Right lobe of liver (tissue), 6 donors: ENCODE data around the gene TBKBP1. TPM values are rescaled to one million over a fixed set of nuclear protein-coding genes. Genes with fewer than 3 reads are reported as not detected.

Experiments used
- ATAC-seq, 4 donors: fragments of 200-7000 bp; cut with Tn5 transposase; one replicate each; pipeline ENCODE4 v1.9.1; 2020; ENCODE audit warnings: mild to moderate bottlenecking in 4 of 4, moderate library complexity in 4 of 4
- DNase-seq, 3 donors: peaks; one replicate each; pipeline ENCODE4 v3.0.0-alpha.2; 2020
- H3K27ac ChIP-seq, 3 donors: fragments of 200-600 bp; one replicate each; pipeline ENCODE4 v1.8.0; 2022
- H3K27me3 ChIP-seq, 2 donors: fragments of 200-600 bp; one replicate each; pipeline ENCODE4 v1.8.0; 2022
- H3K36me3 ChIP-seq, 4 donors: fragments of 200-600 bp; sonication (generic) in 1 of 4; one replicate each; pipeline versions ENCODE4 v1.5.1 to v1.8.0; 2017 to 2022; ENCODE audit warnings: control low read depth in 1 of 4
- H3K4me1 ChIP-seq, 4 donors: fragments of 200-600 bp; sonication (generic) in 1 of 4; one replicate each; pipeline versions ENCODE4 v1.5.1 to v1.8.0; 2017 to 2022; ENCODE audit warnings: control low read depth in 1 of 4
- H3K4me3 ChIP-seq, 3 donors: fragments of 200-600 bp; one replicate each; pipeline ENCODE4 v1.8.0; 2022
- H3K9me3 ChIP-seq, 4 donors: fragments of 200-600 bp; sonication (generic) in 1 of 4; one replicate each; pipeline versions ENCODE4 v1.5.1 to v1.8.0; 2017 to 2022; ENCODE audit warnings: control low read depth in 1 of 4
- POLR2A ChIP-seq: fragments of 450-650 bp; IDR thresholded peaks from one replicate; pipeline ENCODE4 v1.6.1; 2017; ENCODE audit warnings: antibody characterized with exemption, mild to moderate bottlenecking
- WGBS: methylation state at CpG from one replicate; pipeline ENCODE4 v1.1.6; 2018; ENCODE audit warnings: low coverage, low lambda C conversion rate; ENCODE audit not compliant: insufficient coverage; ENCODE audit errors: missing lambda C conversion rate; 5-methylcytosine and 5-hydroxymethylcytosine counted together
- intact Hi-C, 2 donors: fragments of 100-400 bp; cut with DNase I; formaldehyde crosslinking; loops; one replicate each; pipeline versions ENCODE4 v1.11.2 to v1.14.1; 2022
- long read RNA-seq: library from polyadenylated mRNA; unstranded; transcript quantifications from one replicate; pipeline ENCODE4 v2.0.0, GENCODE V29; 2019
- total RNA-seq, 6 experiments: library from RNA; depleted of rRNA in 2 of 6; stranded (reverse); fragments of >200 nt in 2 of 6; fragmentation: NEBNext Ultra II Directional in 3 of 6; extraction: Animal tissue kit (Norgen Biotek cat#: 25700) in 3 of 6; gene quantifications; one replicate each; pipeline versions ENCODE4 v1.1.0 to v1.2.4, GENCODE V29; 2016 to 2023
- TF ChIP-seq, protein P1 (sequence below), 4 donors: fragments of 200-600 bp in 3 of 4; fragments of 450-650 bp in 1 of 4; IDR thresholded peaks; one replicate each; pipeline versions ENCODE4 v1.5.1 to v1.8.0; 2016 to 2022; ENCODE audit warnings: antibody characterized with exemption in 4 of 4, mild to moderate bottlenecking in 2 of 4
- donor health status: DM: no; HTN: yes; CAD: no.
- donor health status: DM: no; HTN: no; CAD: no.
- donor health status: DM: no; HTN: no; CAD: no.
- donor health status: DM: no; HTN: yes; CAD: no.
- donor health status: DM: no; HTN: yes; CAD: no.

The TBKBP1 gene, protein sequence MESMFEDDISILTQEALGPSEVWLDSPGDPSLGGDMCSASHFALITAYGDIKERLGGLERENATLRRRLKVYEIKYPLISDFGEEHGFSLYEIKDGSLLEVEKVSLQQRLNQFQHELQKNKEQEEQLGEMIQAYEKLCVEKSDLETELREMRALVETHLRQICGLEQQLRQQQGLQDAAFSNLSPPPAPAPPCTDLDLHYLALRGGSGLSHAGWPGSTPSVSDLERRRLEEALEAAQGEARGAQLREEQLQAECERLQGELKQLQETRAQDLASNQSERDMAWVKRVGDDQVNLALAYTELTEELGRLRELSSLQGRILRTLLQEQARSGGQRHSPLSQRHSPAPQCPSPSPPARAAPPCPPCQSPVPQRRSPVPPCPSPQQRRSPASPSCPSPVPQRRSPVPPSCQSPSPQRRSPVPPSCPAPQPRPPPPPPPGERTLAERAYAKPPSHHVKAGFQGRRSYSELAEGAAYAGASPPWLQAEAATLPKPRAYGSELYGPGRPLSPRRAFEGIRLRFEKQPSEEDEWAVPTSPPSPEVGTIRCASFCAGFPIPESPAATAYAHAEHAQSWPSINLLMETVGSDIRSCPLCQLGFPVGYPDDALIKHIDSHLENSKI
- total RNA-seq: 1 to 10 TPM; 1.2 to 3.2 (median 2.2) TPM
- long read RNA-seq: 0 reads

DNA sequence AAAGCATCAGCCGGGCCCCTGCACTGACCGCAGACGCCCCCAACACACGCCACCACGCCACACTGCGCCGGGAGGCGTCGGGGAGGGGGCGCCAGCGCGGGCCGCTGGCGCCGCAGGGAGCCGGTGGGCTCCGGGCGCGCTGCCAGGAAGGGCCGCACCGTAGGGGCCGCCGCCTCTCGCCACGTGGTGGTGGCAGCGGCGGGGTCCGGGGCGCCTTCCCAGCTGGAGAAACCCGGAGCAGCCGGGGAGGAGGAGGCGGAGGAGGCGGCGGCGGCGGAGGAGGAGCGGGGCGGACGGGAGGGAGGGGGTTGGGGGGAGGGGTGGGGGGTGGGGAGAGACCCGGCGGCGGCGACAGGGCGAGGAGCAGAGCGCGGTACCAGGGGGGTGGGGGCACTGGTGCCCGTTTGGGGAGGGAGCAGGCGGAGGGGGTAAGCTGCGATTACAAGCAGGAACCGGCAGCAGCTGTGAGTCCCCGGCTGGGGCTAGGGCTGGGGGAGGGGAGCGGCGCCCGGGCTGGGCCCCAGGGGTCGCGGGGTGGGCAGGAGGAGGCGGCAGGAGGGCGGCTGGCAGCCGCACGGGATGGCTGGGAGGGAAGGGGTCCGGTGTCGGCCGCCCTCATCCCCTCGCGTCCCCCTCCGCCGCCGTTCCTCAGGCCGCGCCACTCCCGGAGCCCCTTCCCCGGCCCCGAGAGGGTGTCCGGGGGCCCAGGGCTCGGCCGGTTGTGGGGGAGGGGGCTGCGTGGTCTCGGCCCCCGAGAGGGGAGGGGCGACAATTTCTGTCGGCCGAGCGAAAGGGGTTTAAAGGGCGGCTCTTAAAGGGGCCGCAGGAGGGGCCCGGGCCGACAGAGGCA, at the start of gene TBKBP1:
Gene TBKBP1, plus strand, starts transcription at position 431 of the 850 bp plus-strand sequence. CDS start 1,952 bp downstream, outside the sequence.
- ATAC-seq (peak; percentile 22 to 34 (median 30)), DNase-seq (peak in 2 of 3 donors; percentile 61 to 68)
- under 1% methylated on average over 44 of the region's 87 CpGs for WGBS
- peak within 1 kb of the TSS; percentile 68 to 87 (median 75) for H3K4me3 ChIP-seq
- no peaks in the 10 kb centered on the region for H3K36me3 ChIP-seq
- H3K27me3 ChIP-seq: no peaks in the 10 kb centered on the region
- H3K4me1 ChIP-seq: peaks cover 0 to 11% (median 0%) of the 10 kb centered on the region in 4 donors
- intact Hi-C loops: no loop called here
- H3K27ac ChIP-seq: peak within 1 kb of the TSS; percentile 66 to 69 (median 68)
- no peaks in the 10 kb centered on the region for H3K9me3 ChIP-seq
- TF ChIP-seq, protein P1, sequence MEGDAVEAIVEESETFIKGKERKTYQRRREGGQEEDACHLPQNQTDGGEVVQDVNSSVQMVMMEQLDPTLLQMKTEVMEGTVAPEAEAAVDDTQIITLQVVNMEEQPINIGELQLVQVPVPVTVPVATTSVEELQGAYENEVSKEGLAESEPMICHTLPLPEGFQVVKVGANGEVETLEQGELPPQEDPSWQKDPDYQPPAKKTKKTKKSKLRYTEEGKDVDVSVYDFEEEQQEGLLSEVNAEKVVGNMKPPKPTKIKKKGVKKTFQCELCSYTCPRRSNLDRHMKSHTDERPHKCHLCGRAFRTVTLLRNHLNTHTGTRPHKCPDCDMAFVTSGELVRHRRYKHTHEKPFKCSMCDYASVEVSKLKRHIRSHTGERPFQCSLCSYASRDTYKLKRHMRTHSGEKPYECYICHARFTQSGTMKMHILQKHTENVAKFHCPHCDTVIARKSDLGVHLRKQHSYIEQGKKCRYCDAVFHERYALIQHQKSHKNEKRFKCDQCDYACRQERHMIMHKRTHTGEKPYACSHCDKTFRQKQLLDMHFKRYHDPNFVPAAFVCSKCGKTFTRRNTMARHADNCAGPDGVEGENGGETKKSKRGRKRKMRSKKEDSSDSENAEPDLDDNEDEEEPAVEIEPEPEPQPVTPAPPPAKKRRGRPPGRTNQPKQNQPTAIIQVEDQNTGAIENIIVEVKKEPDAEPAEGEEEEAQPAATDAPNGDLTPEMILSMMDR (IDR thresholded peaks at IDR 0.05): no peak
- TF ChIP-seq POLR2A: no peak

DNA sequence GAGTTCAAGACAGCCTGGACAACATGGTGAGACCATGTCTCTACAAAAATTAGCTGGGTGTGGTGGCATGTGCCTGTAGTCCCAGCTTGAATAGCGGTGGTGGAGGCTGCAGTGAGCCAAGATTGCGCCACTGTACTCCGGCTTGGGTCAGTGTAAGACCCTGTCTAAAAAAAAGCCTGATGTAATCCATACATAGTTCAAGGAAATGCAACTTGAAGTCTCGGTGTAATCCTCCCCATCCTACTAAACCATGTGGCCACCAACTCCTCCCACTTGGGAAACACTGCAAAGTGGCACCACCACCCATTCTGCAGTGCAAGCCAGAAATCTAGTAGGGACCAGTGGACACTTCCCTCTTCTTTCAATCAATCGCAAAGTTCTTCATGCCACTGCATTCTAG, 49.6 kb upstream of the TBKBP1 start:
- no peaks in the 10 kb centered on the region for H3K36me3 ChIP-seq
- TF ChIP-seq, protein P1 (IDR thresholded peaks at IDR 0.05): no peak
- TF ChIP-seq POLR2A: no peak
- ATAC-seq (no peak), DNase-seq (no peak)
- no peaks in the 10 kb centered on the region for H3K27me3 ChIP-seq
- WGBS: 78% methylated on average over 4 of the region's 5 CpGs
- no peak overlapping the region for H3K27ac ChIP-seq
- intact Hi-C loops: no loop called here
- no peaks in the 10 kb centered on the region for H3K9me3 ChIP-seq
- no peak overlapping the region for H3K4me3 ChIP-seq
- H3K4me1 ChIP-seq: peaks cover 0 to 8% (median 0%) of the 10 kb centered on the region in 4 donors

DNA sequence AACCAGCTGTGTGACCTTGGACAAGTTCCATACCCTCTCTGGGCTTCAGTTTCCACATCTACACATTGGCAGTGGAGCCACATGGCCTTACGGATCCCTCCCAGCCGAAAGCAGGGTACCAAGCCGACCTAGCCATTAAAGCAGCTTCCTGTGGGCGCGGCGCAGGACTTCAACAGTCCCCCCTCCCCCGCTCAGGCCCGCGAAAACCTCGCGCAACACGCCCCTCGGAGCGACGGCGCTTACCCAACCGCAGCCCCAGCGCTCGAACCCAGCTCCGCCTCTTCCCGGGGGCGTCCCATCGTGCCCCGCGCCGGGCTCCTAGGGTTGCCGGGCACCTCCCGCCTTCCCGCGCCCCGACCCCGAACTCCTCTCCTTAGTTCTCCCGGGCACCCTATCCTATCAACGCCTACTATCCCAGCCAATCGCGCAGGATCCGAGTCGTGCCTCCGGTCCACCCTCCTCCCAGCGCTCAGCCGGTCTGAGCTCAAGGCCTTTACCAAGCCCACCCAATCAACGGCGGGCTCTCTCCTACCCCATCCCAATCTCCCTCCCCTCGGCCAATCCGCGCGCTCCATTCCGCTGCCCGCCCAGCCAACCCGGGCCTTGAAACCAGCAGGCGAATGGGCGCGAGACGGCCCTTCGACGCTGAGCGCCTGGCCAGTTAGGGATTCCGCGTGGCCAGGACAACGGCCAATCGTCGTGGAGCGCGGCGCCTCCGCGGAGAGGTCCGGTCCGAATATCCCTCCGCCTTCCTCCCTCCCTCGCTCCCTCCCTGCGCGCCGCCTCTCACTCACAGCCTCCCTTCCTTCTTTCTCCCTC, 44.6 kb upstream of the TBKBP1 start, which contains the start of gene KPNB1:
Gene KPNB1, plus strand, starts transcription at position 767 of the 819 bp plus-strand sequence. CDS start 326 bp downstream, outside the sequence.
- peak; percentile 61 for TF ChIP-seq POLR2A
- TF ChIP-seq, protein P1 (IDR thresholded peaks at IDR 0.05): no peak
- peak; percentile 100 for DNase-seq
- H3K36me3 ChIP-seq: peaks cover 0 to 21% (median 11%) of the 10 kb centered on the region in 4 donors
- peak within 1 kb of the TSS; percentile 76 to 87 (median 81) for H3K27ac ChIP-seq
- ATAC-seq: peak; percentile 82 to 91 (median 85)
- H3K9me3 ChIP-seq: no peaks in the 10 kb centered on the region
- H3K27me3 ChIP-seq: no peaks in the 10 kb centered on the region
- peaks cover 0 to 34% (median 14%) of the 10 kb centered on the region in 4 donors for H3K4me1 ChIP-seq
- H3K4me3 ChIP-seq: peak within 1 kb of the TSS; percentile 91 to 96 (median 94)
- 0% methylated on average over 56 of the region's 74 CpGs for WGBS
- intact Hi-C loops: no loop called here
